ENCODE results near the gene MINDY3.
"Not testable (repeated sequence)": the region's sequence is repeated elsewhere in the genome, so short reads cannot be mapped to it uniquely, and the experiment has no call there.

Gene MINDY3

GRCh38 chr10:15780353-15781135, 79.8 kb downstream of the MINDY3 start:
- DNase-seq (ENCODE audit: low read depth in 2 of 2) = no peak

DNA sequence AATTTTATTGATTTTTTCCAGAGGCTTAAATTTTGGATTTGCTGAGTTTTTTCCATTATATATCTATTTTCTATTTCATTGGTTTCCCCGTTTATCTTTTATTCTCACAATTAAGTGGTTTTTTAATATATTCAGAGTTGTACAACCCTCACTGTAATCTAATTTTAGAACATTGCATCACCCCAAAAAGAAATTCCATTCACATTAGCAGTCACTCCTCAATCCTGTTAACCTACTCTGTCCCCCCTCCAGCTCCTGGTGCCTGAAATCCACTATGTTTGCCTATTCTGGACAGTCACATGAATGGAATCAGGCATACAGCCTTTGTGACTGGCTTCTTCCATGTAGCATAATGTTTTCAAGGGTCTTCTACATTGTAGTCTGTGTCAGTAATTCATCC, 84.8 kb downstream of the MINDY3 start:
- DNase-seq (ENCODE audit: low read depth in 2 of 2) = no peak

GRCh38 chr10:15774534-15774933, 85.8 kb downstream of the MINDY3 start:
- not testable (repeated sequence) for DNase-seq (ENCODE audit: low read depth in 2 of 2)

- DNase-seq (ENCODE audit: low read depth in 2 of 2) = no peak
Measured at GRCh38 chr10:15764892-15765454, 95.3 kb downstream of the MINDY3 start.

DNA sequence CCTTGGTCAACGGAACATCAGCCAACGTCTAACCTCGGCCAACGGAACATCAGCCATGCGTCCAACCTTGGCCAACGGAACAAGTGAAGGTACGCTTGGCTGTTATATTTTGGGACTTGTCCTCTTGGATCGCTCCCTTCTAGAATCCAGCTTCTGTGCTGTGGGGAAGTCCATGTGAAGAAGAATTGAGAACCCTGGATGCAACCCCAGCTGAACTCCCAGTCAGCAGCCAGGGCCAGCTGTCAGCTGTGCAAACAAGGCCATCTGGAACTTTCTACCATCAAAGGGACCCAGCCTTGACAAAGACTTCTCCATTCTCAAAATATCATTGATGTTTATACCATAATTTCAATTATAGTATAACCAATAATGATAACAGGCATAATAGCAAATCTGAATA, 97.3 kb downstream of the MINDY3 start:
- no peak for DNase-seq (ENCODE audit: low read depth in 2 of 2)

DNA sequence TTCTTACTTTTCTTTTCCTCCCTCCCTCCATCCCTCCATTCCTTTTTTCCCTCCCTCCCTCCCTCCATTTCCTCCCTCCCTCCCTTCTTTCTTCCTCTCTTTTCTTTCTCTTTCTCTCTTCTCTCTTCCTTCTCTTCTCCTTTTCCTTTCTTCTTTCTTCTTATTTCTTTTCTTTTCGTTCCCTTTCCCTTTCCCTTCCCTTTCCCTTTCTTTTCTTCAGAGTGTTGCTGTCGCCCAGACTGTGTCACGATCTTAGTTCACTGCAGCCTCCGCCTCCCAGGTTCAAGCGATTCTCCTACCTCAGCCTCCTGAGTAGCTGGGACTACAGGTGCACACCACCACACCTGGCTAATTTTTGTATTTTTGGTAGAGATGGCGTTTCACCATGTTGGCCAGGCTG, 98.1 kb downstream of the MINDY3 start:
- not testable (repeated sequence) for DNase-seq (ENCODE audit: low read depth in 2 of 2)

DNA sequence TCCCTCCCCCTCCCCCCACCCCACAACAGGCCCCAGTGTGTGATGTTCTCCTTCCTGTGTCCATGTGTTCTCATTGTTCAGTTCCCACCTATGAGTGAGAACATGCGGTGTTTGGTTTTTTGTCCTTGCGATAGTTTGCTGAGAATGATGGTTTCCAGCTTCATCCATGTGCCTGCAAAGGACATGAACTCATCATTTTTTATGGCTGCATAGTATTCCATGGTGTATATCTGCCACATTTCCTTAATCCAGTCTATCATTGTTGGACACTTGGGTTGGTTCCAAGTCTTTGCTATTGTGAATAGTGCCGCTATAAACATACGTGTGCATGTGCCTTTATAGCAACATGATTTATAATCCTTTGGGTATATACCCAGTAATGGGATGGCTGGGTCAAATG, 99.1 kb downstream of the MINDY3 start:
- not testable (repeated sequence) for DNase-seq (ENCODE audit: low read depth in 2 of 2)

GRCh38 chr10:15760681-15761080, 99.6 kb downstream of the MINDY3 start:
- no peak for DNase-seq (ENCODE audit: low read depth in 2 of 2)

DNA sequence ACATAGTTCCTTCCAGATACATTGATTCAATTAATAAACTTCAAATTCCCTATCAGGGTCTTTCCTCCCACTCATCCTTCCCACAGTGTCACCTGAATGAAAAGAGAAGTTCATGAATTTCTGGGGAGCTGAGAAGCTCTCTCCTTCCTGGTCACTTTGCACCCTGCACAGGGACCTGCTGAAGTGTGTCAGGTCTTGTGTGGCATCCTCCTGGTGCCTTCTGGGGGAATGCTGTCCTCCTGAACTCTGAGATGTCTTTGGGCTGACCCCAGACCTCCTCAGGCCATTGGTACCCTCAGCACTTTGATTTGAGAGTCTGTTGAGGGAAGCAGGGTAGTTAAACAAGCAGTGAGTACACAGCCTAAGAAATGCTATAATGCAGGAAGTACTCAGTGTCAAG, 101.0 kb downstream of the MINDY3 start:
- no peak for DNase-seq (ENCODE audit: low read depth in 2 of 2)

DNA sequence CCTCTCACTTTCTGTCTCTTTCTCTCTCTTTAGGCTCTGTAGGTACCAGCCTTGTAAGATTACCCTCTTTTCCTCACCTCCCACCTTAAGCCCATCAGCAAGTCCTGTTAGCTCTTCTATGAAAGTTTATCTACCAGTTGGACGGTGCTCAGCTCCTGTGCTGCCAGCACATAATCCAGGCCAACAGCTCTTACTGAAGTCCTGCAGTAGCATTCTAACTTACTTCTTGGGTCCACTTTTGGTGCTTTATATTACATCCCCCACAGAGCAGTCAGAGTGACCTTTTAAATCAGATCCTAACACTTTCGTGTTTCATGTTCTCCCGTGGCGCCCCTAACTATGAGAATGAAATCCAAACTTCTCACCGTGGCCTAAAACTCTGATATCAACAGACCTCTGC, 101.7 kb downstream of the MINDY3 start:
- no peak for DNase-seq (ENCODE audit: low read depth in 2 of 2)

DNA sequence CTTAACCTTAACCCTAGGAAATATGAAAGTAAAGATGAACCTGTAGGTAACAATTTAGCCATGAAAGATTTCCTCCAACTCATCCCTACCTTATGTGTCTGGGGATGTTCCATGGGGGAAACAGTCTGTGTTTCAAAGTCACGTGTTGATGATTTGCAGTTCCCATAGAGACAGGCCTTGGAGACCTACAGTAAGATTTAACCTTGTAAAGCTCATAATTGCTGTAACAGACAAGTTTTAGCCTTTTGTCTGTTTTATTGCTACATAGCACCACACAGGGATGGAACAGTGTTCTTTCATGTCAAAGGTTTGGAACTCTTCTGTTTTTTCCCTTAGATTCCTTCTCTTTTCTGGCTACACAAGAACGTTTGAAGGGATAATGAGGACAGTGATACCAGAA, 105.4 kb downstream of the MINDY3 start:
- DNase-seq (ENCODE audit: low read depth in 2 of 2) = no peak

GRCh38 chr10:15751046-15751445, 109.3 kb downstream of the MINDY3 start:
- DNase-seq (ENCODE audit: low read depth in 2 of 2) = no peak

DNA sequence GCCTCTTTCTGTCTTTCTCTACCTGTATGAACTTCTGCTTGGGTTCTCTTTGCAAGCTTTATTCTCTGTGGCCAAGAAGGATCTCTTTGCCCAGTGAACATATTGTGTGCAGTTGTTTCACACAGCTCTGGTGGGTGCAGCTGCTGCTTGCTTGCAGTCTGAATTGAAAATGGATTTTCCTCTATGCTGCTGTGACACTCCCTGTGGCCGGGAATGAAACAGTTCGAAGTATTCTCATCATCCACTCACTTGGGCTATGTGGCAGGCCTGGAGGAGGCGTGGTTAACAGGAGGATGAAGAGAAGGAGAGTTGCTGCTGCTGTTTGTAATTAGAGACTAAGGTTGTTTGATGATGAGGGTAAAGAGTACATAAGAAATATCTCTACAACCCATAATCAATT, 112.2 kb downstream of the MINDY3 start:
- DNase-seq (ENCODE audit: low read depth in 2 of 2) = no peak

GRCh38 chr10:15747632-15748031, 112.7 kb downstream of the MINDY3 start:
- no peak for DNase-seq (ENCODE audit: low read depth in 2 of 2)

DNA sequence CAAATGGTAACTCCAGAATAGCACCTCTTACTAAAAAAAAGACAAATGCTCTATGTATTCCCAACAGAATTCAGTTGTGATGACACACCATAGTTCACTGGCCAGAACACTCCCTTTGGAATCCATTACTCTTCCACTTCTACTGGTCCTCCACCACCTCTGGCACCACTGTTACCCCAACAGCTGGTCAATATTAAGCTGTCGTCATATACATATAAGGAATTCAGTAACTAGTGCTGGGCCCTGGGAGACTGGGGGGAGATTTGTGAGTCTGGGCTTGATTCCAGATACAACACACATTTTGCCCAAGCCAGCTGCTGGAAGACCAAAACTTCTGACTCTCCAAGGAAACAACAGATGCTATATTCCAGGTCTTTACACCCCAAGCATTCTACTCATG, 114.6 kb downstream of the MINDY3 start:
- DNase-seq (ENCODE audit: low read depth in 2 of 2) = no peak

GRCh38 chr10:15744217-15744865, 116.0 kb downstream of the MINDY3 start:
- DNase-seq (ENCODE audit: low read depth in 2 of 2) = no peak

DNA sequence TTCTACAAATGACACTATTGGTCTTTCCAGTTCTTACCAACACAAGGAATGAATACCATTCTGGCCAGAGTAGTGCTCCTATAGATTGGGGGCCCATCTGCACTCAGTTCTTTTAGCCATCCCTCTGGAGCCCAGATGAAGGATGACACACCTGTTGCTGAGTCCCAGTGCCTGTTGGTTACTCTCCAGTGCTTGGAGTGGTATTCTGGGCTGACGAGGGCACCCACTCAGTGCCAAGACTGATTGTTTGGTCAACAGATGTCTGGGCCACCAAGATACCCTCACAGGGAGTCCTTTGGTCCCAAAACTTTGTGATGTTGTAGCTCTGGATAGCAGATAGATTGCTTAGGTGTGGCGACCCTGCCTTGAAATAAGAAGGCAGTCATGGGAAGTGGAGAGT, 116.9 kb downstream of the MINDY3 start:
- DNase-seq (ENCODE audit: low read depth in 2 of 2) = no peak

DNA sequence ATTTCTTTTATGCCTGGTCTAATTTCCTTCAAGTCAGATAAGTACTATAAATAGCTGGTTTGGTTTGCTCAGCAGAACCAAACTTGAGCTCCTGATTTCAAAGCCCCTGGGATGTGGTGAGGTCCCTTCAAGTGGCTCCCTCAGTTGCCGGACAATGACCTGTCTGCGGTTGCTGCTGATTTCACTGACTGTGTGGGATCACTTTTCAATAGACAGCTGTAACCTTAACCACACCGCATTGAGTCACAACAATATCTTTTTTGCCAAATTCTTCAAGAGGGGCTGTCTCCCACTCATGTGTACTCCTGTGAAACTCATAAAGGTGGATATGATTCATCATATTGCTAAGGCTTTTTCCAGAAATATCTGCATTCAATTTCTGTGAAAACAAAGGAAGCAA, 117.5 kb downstream of the MINDY3 start:
- DNase-seq (ENCODE audit: low read depth in 2 of 2) = no peak

- DNase-seq (ENCODE audit: low read depth in 2 of 2) = no peak
Measured at GRCh38 chr10:15742102-15742501, 118.2 kb downstream of the MINDY3 start.

DNA sequence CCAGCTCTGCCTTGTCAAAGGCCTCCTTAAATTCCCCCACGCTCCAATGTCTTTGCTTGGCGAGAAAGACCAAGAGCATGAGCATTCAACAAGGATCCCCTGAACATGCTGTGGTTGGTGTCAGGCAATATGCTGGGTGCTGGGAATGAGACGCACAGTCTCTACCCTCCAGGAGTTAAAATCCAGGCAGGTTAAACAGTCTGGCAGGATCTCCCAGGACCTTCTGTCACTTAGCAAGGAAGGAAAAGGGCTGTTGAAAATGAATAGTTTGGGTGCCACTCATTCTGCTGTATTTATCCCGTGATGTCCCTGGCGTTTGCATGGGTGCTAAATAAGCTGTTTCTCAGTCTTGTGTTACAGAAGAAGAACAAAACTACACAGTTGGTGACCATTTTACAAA, 118.7 kb downstream of the MINDY3 start:
- DNase-seq (ENCODE audit: low read depth in 2 of 2) = no peak

DNA sequence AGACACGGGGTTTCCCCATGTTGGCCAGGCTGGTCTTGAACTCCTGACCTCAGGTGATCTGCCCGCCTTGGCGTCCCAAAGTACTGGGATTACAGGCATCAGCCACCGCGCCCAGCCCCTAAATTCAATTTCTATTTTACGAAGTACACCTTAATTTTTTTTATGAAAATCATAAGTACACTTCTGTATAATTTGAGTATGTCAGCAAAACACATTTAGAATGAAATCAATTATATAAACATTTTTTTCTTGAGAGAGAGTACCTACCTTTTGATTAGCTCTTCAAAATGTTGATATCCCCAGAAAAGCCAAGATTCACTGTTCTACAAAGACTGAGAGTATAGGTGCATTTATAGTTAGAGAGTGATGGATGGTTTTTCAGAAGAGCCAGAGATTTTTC, 120.0 kb downstream of the MINDY3 start:
- DNase-seq (ENCODE audit: low read depth in 2 of 2) = no peak

DNA sequence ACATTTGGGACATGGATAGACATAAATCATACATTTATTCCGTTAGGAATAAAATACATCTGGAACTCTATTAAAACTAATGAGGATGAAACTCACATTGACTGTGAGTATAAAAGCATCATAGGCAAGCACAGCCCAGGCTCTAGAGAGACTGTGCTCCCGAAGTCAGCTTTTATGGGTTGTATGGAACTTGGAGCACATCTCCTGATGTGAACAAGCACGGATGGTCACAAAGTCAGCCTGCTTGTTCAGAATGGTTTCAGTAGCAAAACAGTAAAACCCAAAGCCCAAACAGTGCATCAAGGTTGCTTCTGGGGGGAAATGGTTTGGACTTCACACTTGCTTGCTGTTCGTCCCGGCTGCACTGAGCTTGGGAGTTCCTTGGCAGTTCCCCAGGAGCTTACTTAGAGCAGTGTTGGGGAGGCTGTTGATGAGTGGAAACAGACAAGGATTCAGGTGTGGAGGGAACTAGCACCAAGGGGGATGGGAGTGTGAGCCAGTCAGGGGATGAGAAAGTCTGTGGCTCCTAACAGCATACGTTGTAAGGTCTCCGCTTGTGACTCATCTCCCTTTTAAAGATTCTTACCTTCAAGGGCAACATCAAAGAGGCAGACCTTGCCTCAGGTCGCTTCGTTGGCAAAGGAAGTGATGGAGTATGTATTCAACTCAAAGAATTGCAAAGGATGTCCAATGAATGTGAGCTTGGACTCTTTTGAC, 120.9 kb downstream of the MINDY3 start:
- DNase-seq (ENCODE audit: low read depth in 2 of 2) = no peak
